HepG2 (cell line): ENCODE data around the gene TRAPPC12. TPM values are rescaled to one million over a fixed set of nuclear protein-coding genes. Genes with fewer than 3 reads are reported as not detected.
A peak's percentile ranks its signal among the peaks of the same experiment; 100 is the strongest.

Experiments
- EED ChIP-seq: sonication (generic); formaldehyde crosslinking; IDR thresholded peaks from 2 replicates; pipeline ENCODE4 v1.5.0; 2020; ENCODE audit warnings: mild to moderate bottlenecking, missing genetic modification reagents
- EHMT2 ChIP-seq: fragments of 200-600 bp; sonication (generic); IDR thresholded peaks from 2 replicates; pipeline ENCODE4 v1.7.0; 2017; ENCODE audit warnings: antibody characterized with exemption, low read depth, low read length, borderline replicate concordance
- EP300 ChIP-seq, 3 experiments: sonication (generic) in 1 of 3; formaldehyde crosslinking in 1 of 3; IDR thresholded peaks; 2 replicates each; pipeline versions ENCODE4 v1.5.1 to v1.6.1; 2011 to 2020; ENCODE audit warnings: low read depth in 2 of 3, low read length in 2 of 3, borderline replicate concordance in 1 of 3, improper control_type of control experiment in 1 of 3, mild to moderate bottlenecking in 1 of 3, missing genetic modification reagents in 1 of 3, moderate library complexity in 1 of 3
- FOSL2 ChIP-seq: sonication (generic); formaldehyde crosslinking; IDR thresholded peaks from 2 replicates; pipeline ENCODE4 v1.4.0; 2020; ENCODE audit warnings: missing genetic modification reagents
- FOXJ3 ChIP-seq: sonication (generic); formaldehyde crosslinking; IDR thresholded peaks from 2 replicates; pipeline ENCODE4 v1.4.0; 2020; ENCODE audit warnings: missing genetic modification reagents, mild to moderate bottlenecking, borderline replicate concordance
- HHEX ChIP-seq: IDR thresholded peaks from 2 replicates; pipeline ENCODE4 v1.6.1; 2016; ENCODE audit warnings: control low read depth
- HMG20A ChIP-seq: IDR thresholded peaks from 2 replicates; pipeline ENCODE4 v1.6.1; 2016; ENCODE audit warnings: borderline replicate concordance
- KLF15 ChIP-seq: sonication (generic); formaldehyde crosslinking; IDR thresholded peaks from 2 replicates; pipeline ENCODE4 v1.8.1; 2023; ENCODE audit warnings: borderline replicate concordance, mild to moderate bottlenecking, inconsistent platforms, missing genetic modification reagents, mixed read lengths
- MED1 ChIP-seq: sonication (generic); formaldehyde crosslinking; IDR thresholded peaks from 2 replicates; pipeline ENCODE4 v1.4.0; 2020; ENCODE audit warnings: missing genetic modification reagents
- MIXL1 ChIP-seq: IDR thresholded peaks from 2 replicates; pipeline ENCODE4 v1.6.1; 2016
- POLR2AphosphoS2 ChIP-seq: IDR thresholded peaks from 2 replicates; pipeline ENCODE4 v1.6.1; 2011; ENCODE audit warnings: low read depth, low read length, improper control_type of control experiment
- RORA ChIP-seq: sonication (generic); formaldehyde crosslinking; IDR thresholded peaks from 2 replicates; pipeline ENCODE4 v1.5.0; 2020; ENCODE audit warnings: mild to moderate bottlenecking, missing genetic modification reagents, moderate library complexity
- SP1 ChIP-seq, 2 experiments: fragments of 450-650 bp in 1 of 2; sonication (generic) in 1 of 2; formaldehyde crosslinking in 1 of 2; IDR thresholded peaks; 2 replicates each; pipeline versions ENCODE4 v1.4.0 to v1.6.1; 2016 to 2020; ENCODE audit warnings: missing genetic modification reagents in 1 of 2
- TCF7L2 ChIP-seq: IDR thresholded peaks from 2 replicates; pipeline ENCODE4 v1.6.1; 2011; ENCODE audit warnings: mild to moderate bottlenecking, low read depth, low read length, moderate library complexity
- ZBTB3 ChIP-seq: sonication (generic); formaldehyde crosslinking; IDR thresholded peaks from 2 replicates; pipeline ENCODE4 v1.4.0; 2020; ENCODE audit warnings: low read depth, mild to moderate bottlenecking, moderate library complexity, missing genetic modification reagents, borderline replicate concordance
- ZBTB7A ChIP-seq: sonication (generic); formaldehyde crosslinking; IDR thresholded peaks from 2 replicates; pipeline ENCODE4 v1.8.0; 2022; ENCODE audit warnings: mild to moderate bottlenecking, missing genetic modification reagents
- ZC3H13 ChIP-seq: sonication (generic); formaldehyde crosslinking; IDR thresholded peaks from 2 replicates; pipeline ENCODE4 v1.8.1; 2023; ENCODE audit warnings: mild to moderate bottlenecking, missing genetic modification reagents, moderate library complexity
- ZMYM4 ChIP-seq: sonication (generic); formaldehyde crosslinking; IDR thresholded peaks from 2 replicates; pipeline ENCODE4 v1.8.1; 2023; ENCODE audit warnings: mild to moderate bottlenecking, missing genetic modification reagents
- ZNF138 ChIP-seq: sonication (generic); formaldehyde crosslinking; IDR thresholded peaks from 2 replicates; pipeline ENCODE4 v1.5.0; 2020; ENCODE audit warnings: mild to moderate bottlenecking, low read depth, missing genetic modification reagents
- ZNF382 ChIP-seq: sonication (generic); formaldehyde crosslinking; IDR thresholded peaks from 2 replicates; pipeline ENCODE4 v1.5.0; 2020; ENCODE audit warnings: missing genetic modification reagents, mild to moderate bottlenecking, borderline replicate concordance
- ZNF547 ChIP-seq: sonication (generic); formaldehyde crosslinking; IDR thresholded peaks from 2 replicates; pipeline ENCODE4 v1.5.1; 2020; ENCODE audit warnings: mild to moderate bottlenecking, missing genetic modification reagents
- ZNF558 ChIP-seq: sonication (generic); formaldehyde crosslinking; IDR thresholded peaks from 2 replicates; pipeline ENCODE4 v1.9.0; 2022; ENCODE audit warnings: mild to moderate bottlenecking, missing genetic modification reagents, borderline replicate concordance
- ZNF605 ChIP-seq: sonication (generic); formaldehyde crosslinking; IDR thresholded peaks from 2 replicates; pipeline ENCODE4 v1.8.0; 2022; ENCODE audit warnings: mild to moderate bottlenecking, missing genetic modification reagents
- ZNF709 ChIP-seq: sonication (generic); formaldehyde crosslinking; IDR thresholded peaks from 2 replicates; pipeline ENCODE4 v1.5.0; 2020; ENCODE audit warnings: mild to moderate bottlenecking, missing genetic modification reagents
- ZNF776 ChIP-seq: sonication (generic); formaldehyde crosslinking; IDR thresholded peaks from 2 replicates; pipeline ENCODE4 v1.4.0; 2020; ENCODE audit warnings: mild to moderate bottlenecking, missing genetic modification reagents
- polyA plus RNA-seq, 8 experiments: library from polyadenylated mRNA; depleted of rRNA in 3 of 8; stranded (reverse) in 7 of 8; unstranded in 1 of 8; fragments of >200 nt; fragmentation: Illumina TruSeq in 4 of 8; extraction: Trizol in 4 of 8; gene quantifications; 2 replicates each; pipeline versions ENCODE4 v1.2.1 to v1.2.3, GENCODE V29; 2011 to 2016; ENCODE audit warnings: low read depth in 4 of 8, missing spikeins in 1 of 8, mixed read lengths in 1 of 8; ENCODE audit not compliant: insufficient read depth in 1 of 8
- total RNA-seq, 5 experiments: library from RNA; depleted of rRNA; stranded (reverse); fragments of >200 nt; fragmentation: Illumina TruSeq; extraction: Trizol; gene quantifications; 2 replicates each; pipeline ENCODE4 v1.2.3, GENCODE V29; 2016; ENCODE audit warnings: low read depth in 1 of 5
- TF ChIP-seq, protein P1 (sequence below): sonication (generic); formaldehyde crosslinking; IDR thresholded peaks from 2 replicates; pipeline ENCODE4 v1.4.0; 2020; ENCODE audit warnings: missing genetic modification reagents
- TF ChIP-seq, protein P2 (sequence below): sonication (generic); formaldehyde crosslinking; IDR thresholded peaks from 2 replicates; pipeline ENCODE4 v1.4.0; 2020; ENCODE audit warnings: missing genetic modification reagents, borderline replicate concordance
- TF ChIP-seq, protein P3 (sequence below): sonication (generic); formaldehyde crosslinking; IDR thresholded peaks from 2 replicates; pipeline ENCODE4 v1.4.0; 2020; ENCODE audit warnings: mild to moderate bottlenecking, missing genetic modification reagents

The TRAPPC12 gene
- total and polyA plus RNA-seq, 2 of the 13 experiments (the other 11 are each of a cell fraction or from before 2014, with no cell fraction given) = 46.4 to 97.7 TPM

DNA sequence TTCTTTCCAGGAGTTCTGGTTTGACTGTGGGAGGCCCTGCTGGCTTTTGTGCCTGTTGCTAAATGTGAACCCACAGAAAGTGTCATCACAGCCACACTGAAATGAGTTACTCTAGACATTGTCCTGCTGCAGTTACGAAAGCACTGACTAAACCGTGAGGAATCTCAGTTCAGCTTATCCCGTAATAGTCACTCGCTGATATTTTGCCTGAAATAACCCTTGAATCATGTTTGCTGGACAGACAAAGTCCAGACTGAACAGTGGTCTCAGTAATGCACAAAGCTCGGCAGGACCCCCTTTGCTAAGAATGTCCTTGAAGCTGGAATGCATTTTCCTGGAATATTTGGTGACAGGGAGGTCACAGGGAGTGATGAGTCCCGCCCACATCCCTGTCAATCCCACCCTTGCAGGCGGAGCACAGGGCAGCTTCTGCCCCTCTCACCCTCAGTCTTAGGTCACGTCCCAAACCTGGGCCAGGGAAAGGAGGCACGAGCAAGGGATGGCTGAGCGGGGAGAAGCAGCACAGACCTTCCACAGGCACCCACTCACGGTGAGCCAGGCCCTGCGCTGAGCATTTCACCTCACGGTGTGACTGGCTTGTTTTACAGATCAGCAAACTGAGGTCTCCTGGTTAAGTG, 86.5 kb downstream of the TRAPPC12 start (continued):
- TF ChIP-seq FOXJ3 (CRISPR knock-in tag) (peak; percentile 66; the same call in 1 of the 2 replicates), KLF15 (CRISPR knock-in tag) (no peak), ZBTB3 (CRISPR knock-in tag) (no peak), ZBTB7A (CRISPR knock-in tag) (peak; percentile 94), ZC3H13 (CRISPR knock-in tag) (peak; percentile 78), HMG20A (CRISPR knock-in tag) (peak; percentile 85), ZNF776 (no peak), ZNF382 (CRISPR knock-in tag) (no peak), ZNF605 (CRISPR knock-in tag) (no peak), TCF7L2 (no peak), EED (CRISPR knock-in tag) (no peak), MIXL1 (CRISPR knock-in tag) (peak; percentile 51; the same call in 1 of the 2 replicates), SP1 (IDR thresholded peaks at IDR 0.05) (no peak), SP1 (CRISPR knock-in tag; IDR thresholded peaks at IDR 0.05) (peak; percentile 56; the same call in 1 of the 2 replicates), RORA (CRISPR knock-in tag) (no peak), HHEX (CRISPR knock-in tag) (no peak), ZMYM4 (CRISPR knock-in tag) (peak; percentile 78), EHMT2 (no peak), MED1 (CRISPR knock-in tag) (peak; percentile 91), ZNF558 (no peak), ZNF709 (CRISPR knock-in tag) (no peak), EP300 (IDR thresholded peaks at IDR 0.05; ENCODE audit: low read depth in 2 of 2, low read length in 2 of 2) (peak; percentile 60 to 92; a peak in 3 of 4 replicates), EP300 (CRISPR knock-in tag; IDR thresholded peaks at IDR 0.05; ENCODE audit: borderline replicate concordance) (peak; percentile 92; the same call in 1 of the 2 replicates), FOSL2 (CRISPR knock-in tag) (peak; percentile 99), POLR2AphosphoS2 (no peak), ZNF547 (CRISPR knock-in tag) (no peak), ZNF138 (CRISPR knock-in tag) (no peak)
- TF ChIP-seq, protein P1, sequence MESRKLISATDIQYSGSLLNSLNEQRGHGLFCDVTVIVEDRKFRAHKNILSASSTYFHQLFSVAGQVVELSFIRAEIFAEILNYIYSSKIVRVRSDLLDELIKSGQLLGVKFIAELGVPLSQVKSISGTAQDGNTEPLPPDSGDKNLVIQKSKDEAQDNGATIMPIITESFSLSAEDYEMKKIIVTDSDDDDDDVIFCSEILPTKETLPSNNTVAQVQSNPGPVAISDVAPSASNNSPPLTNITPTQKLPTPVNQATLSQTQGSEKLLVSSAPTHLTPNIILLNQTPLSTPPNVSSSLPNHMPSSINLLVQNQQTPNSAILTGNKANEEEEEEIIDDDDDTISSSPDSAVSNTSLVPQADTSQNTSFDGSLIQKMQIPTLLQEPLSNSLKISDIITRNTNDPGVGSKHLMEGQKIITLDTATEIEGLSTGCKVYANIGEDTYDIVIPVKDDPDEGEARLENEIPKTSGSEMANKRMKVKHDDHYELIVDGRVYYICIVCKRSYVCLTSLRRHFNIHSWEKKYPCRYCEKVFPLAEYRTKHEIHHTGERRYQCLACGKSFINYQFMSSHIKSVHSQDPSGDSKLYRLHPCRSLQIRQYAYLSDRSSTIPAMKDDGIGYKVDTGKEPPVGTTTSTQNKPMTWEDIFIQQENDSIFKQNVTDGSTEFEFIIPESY (CRISPR knock-in tag) = peak; percentile 74; the same call in 1 of the 2 replicates
- TF ChIP-seq, protein P2, sequence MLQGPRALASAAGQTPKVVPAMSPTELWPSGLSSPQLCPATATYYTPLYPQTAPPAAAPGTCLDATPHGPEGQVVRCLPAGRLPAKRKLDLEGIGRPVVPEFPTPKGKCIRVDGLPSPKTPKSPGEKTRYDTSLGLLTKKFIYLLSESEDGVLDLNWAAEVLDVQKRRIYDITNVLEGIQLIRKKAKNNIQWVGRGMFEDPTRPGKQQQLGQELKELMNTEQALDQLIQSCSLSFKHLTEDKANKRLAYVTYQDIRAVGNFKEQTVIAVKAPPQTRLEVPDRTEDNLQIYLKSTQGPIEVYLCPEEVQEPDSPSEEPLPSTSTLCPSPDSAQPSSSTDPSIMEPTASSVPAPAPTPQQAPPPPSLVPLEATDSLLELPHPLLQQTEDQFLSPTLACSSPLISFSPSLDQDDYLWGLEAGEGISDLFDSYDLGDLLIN (CRISPR knock-in tag) = no peak
- TF ChIP-seq, protein P3, sequence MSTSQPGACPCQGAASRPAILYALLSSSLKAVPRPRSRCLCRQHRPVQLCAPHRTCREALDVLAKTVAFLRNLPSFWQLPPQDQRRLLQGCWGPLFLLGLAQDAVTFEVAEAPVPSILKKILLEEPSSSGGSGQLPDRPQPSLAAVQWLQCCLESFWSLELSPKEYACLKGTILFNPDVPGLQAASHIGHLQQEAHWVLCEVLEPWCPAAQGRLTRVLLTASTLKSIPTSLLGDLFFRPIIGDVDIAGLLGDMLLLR = no peak
